ENCODE results near the gene FANK1.

DNA sequence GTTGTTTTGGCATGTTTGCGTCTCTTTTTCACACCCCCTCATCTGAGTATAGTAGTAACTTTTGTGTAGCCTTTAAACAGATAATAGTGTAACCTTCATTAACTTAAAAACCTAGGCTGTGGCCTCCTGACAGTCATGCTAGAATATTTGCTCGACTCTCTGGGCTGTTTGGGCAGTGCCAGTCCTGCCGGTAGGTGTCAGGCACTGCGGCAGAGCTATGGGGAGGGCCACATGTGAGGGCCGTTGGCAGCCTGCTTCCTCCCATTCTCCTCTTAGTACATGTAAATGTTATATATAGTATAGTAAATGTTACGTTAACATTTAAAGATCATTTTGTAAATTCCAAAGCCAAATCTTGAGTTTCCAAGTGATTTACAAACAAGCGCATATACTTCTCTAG, 46.9 kb upstream of the FANK1 start:
- TF ChIP-seq GATA2 (IDR thresholded peaks at IDR 0.05; ENCODE audit: low read depth, low read length) = no peak
- no peak for TF ChIP-seq GATA3 (IDR thresholded peaks at IDR 0.05; ENCODE audit: low read depth, low read length)

Measured in SH-SY5Y (cell line).